Astrocyte of the cerebellum (primary cell): ENCODE measurements around the gene PADI3.

Experiments used
- DNase-seq: peaks from one replicate; pipeline ENCODE4 v3.0.0-alpha.2; 2011; ENCODE audit warnings: low read depth
- H3K4me3 ChIP-seq: 2 replicates; pipeline ENCODE4 v1.5.1; 2011; ENCODE audit warnings: mild to moderate bottlenecking, low read depth, low read length, moderate library complexity
- CTCF ChIP-seq: IDR thresholded peaks from 2 replicates; pipeline ENCODE4 v1.5.1; 2012; ENCODE audit warnings: low read length, low read depth, moderate library complexity, mild to moderate bottlenecking; ENCODE audit errors: missing control alignments
- in situ Hi-C: cut with HindIII; loops from 2 replicates; pipeline ENCODE4 v1.10.0; 2017; ENCODE audit warnings: low sequenced_read_pairs

Gene PADI3

GRCh38 chr1:17244821-17245740 is 3.8 kb upstream of the PADI3 start:
- no peak for DNase-seq
- no peak for TF ChIP-seq CTCF
- in situ Hi-C loops, result no loop called here
- H3K4me3 ChIP-seq, result no peak overlapping the region

- no peak overlapping the region for H3K4me3 ChIP-seq
- no peak for TF ChIP-seq CTCF
- no peak for DNase-seq
- in situ Hi-C loops, result no loop called here
Observed at GRCh38 chr1:17245816-17246325, 3.0 kb upstream of the PADI3 start.

GRCh38 chr1:17246971-17247370 is 1.9 kb upstream of the PADI3 start:
- in situ Hi-C loops, result no loop called here
- no peak overlapping the region for H3K4me3 ChIP-seq
- DNase-seq, result no peak
- no peak for TF ChIP-seq CTCF

GRCh38 chr1:17250601-17251000 is 1.7 kb downstream of the PADI3 start:
- TF ChIP-seq CTCF, result no peak
- no peak overlapping the region for H3K4me3 ChIP-seq
- DNase-seq, result no peak
- in situ Hi-C loops, result no loop called here

GRCh38 chr1:17251246-17251645 is 2.3 kb downstream of the PADI3 start:
- in situ Hi-C loops, result no loop called here
- TF ChIP-seq CTCF, result no peak
- H3K4me3 ChIP-seq, result no peak overlapping the region
- no peak for DNase-seq

GRCh38 chr1:17251701-17252376 is 2.9 kb downstream of the PADI3 start:
- no peak overlapping the region for H3K4me3 ChIP-seq
- in situ Hi-C loops, result no loop called here
- DNase-seq, result no peak
- no peak for TF ChIP-seq CTCF
